Measurements from ENCODE around the gene BAHCC1. TPM values are rescaled to one million over a fixed set of nuclear protein-coding genes. Genes with fewer than 3 reads are reported as not detected.
A peak's percentile ranks its signal among the peaks of the same experiment; 100 is the strongest.

Gene BAHCC1
- total and polyA plus RNA-seq, 9 of the 15 experiments (the other 6 are each of a cell fraction or from before 2014, with no cell fraction given), result 0.14 to 26.9 (median 5.0) TPM

DNA sequence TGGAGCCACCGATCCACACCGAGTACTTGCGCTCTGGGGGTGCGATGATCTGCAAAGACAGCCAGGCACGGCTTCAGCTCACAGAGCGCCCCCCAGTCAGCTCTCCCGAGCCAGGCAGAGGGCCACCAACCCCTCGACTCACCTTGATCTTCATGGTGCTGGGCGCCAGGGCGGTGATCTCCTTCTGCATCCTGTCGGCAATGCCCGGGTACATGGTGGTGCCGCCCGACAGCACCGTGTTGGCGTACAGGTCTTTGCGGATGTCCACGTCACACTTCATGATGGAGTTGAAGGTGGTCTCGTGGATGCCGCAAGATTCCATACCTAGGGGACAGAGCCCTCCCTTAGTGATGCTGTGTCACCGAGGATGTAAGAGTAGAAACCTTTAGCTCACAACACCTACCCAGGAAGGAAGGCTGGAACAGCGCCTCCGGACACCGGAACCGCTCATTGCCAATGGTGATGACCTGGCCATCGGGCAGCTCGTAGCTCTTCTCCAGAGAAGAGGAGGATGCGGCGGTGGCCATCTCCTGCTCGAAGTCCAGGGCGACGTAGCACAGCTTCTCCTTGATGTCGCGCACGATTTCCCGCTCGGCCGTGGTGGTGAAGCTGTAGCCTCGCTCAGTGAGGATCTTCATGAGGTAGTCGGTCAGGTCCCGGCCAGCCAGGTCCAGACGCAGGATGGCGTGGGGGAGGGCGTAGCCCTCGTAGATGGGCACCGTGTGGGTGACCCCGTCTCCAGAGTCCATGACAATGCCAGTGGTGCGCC, 115.7 kb downstream of the BAHCC1 start (continued):
- TF ChIP-seq, protein P1, sequence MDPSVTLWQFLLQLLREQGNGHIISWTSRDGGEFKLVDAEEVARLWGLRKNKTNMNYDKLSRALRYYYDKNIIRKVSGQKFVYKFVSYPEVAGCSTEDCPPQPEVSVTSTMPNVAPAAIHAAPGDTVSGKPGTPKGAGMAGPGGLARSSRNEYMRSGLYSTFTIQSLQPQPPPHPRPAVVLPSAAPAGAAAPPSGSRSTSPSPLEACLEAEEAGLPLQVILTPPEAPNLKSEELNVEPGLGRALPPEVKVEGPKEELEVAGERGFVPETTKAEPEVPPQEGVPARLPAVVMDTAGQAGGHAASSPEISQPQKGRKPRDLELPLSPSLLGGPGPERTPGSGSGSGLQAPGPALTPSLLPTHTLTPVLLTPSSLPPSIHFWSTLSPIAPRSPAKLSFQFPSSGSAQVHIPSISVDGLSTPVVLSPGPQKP (CRISPR knock-in tag; IDR thresholded peaks at IDR 0.05), result no peak
- TF ChIP-seq, protein P2, sequence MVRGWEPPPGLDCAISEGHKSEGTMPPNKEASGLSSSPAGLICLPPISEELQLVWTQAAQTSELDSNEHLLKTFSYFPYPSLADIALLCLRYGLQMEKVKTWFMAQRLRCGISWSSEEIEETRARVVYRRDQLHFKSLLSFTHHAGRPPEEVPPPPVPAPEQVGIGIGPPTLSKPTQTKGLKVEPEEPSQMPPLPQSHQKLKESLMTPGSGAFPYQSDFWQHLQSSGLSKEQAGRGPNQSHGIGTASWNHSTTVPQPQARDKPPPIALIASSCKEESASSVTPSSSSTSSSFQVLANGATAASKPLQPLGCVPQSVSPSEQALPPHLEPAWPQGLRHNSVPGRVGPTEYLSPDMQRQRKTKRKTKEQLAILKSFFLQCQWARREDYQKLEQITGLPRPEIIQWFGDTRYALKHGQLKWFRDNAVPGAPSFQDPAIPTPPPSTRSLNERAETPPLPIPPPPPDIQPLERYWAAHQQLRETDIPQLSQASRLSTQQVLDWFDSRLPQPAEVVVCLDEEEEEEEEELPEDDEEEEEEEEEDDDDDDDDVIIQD (CRISPR knock-in tag; IDR thresholded peaks at IDR 0.05), result no peak
- TF ChIP-seq, protein P3, sequence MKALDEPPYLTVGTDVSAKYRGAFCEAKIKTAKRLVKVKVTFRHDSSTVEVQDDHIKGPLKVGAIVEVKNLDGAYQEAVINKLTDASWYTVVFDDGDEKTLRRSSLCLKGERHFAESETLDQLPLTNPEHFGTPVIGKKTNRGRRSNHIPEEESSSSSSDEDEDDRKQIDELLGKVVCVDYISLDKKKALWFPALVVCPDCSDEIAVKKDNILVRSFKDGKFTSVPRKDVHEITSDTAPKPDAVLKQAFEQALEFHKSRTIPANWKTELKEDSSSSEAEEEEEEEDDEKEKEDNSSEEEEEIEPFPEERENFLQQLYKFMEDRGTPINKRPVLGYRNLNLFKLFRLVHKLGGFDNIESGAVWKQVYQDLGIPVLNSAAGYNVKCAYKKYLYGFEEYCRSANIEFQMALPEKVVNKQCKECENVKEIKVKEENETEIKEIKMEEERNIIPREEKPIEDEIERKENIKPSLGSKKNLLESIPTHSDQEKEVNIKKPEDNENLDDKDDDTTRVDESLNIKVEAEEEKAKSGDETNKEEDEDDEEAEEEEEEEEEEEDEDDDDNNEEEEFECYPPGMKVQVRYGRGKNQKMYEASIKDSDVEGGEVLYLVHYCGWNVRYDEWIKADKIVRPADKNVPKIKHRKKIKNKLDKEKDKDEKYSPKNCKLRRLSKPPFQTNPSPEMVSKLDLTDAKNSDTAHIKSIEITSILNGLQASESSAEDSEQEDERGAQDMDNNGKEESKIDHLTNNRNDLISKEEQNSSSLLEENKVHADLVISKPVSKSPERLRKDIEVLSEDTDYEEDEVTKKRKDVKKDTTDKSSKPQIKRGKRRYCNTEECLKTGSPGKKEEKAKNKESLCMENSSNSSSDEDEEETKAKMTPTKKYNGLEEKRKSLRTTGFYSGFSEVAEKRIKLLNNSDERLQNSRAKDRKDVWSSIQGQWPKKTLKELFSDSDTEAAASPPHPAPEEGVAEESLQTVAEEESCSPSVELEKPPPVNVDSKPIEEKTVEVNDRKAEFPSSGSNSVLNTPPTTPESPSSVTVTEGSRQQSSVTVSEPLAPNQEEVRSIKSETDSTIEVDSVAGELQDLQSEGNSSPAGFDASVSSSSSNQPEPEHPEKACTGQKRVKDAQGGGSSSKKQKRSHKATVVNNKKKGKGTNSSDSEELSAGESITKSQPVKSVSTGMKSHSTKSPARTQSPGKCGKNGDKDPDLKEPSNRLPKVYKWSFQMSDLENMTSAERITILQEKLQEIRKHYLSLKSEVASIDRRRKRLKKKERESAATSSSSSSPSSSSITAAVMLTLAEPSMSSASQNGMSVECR (CRISPR knock-in tag; IDR thresholded peaks at IDR 0.05), result peak; percentile 72; the same call in 1 of the 2 replicates
- TF ChIP-seq ZNF282 (CRISPR knock-in tag; IDR thresholded peaks at IDR 0.05) (no peak), SP1 (CRISPR knock-in tag; IDR thresholded peaks at IDR 0.05) (peak; percentile 49; the same call in 1 of the 2 replicates), SNRNP70 (optimal IDR thresholded peaks at IDR 0.05; ENCODE audit: low read depth, low read length) (no peak), CREM (IDR thresholded peaks at IDR 0.05; ENCODE audit: low read depth) (no peak), ZNF444 (CRISPR knock-in tag; IDR thresholded peaks at IDR 0.05) (no peak), RBFOX2 (IDR thresholded peaks at IDR 0.05; ENCODE audit: low read depth, low read length) (peak; percentile 84), HDAC1 (IDR thresholded peaks at IDR 0.05) (no peak), GABPA (tag; conservative IDR thresholded peaks at IDR 0.05; ENCODE audit: low read depth) (no peak), HNRNPH1 (optimal IDR thresholded peaks at IDR 0.05; ENCODE audit: low read depth, low read length) (no peak)
- TF ChIP-seq, protein P4, sequence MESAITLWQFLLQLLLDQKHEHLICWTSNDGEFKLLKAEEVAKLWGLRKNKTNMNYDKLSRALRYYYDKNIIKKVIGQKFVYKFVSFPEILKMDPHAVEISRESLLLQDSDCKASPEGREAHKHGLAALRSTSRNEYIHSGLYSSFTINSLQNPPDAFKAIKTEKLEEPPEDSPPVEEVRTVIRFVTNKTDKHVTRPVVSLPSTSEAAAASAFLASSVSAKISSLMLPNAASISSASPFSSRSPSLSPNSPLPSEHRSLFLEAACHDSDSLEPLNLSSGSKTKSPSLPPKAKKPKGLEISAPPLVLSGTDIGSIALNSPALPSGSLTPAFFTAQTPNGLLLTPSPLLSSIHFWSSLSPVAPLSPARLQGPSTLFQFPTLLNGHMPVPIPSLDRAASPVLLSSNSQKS (CRISPR knock-in tag; IDR thresholded peaks at IDR 0.05), result no peak
- TF ChIP-seq, protein P5, sequence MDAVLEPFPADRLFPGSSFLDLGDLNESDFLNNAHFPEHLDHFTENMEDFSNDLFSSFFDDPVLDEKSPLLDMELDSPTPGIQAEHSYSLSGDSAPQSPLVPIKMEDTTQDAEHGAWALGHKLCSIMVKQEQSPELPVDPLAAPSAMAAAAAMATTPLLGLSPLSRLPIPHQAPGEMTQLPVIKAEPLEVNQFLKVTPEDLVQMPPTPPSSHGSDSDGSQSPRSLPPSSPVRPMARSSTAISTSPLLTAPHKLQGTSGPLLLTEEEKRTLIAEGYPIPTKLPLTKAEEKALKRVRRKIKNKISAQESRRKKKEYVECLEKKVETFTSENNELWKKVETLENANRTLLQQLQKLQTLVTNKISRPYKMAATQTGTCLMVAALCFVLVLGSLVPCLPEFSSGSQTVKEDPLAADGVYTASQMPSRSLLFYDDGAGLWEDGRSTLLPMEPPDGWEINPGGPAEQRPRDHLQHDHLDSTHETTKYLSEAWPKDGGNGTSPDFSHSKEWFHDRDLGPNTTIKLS (IDR thresholded peaks at IDR 0.05; ENCODE audit: borderline replicate concordance, low read depth), result no peak
- TF ChIP-seq, protein P6, sequence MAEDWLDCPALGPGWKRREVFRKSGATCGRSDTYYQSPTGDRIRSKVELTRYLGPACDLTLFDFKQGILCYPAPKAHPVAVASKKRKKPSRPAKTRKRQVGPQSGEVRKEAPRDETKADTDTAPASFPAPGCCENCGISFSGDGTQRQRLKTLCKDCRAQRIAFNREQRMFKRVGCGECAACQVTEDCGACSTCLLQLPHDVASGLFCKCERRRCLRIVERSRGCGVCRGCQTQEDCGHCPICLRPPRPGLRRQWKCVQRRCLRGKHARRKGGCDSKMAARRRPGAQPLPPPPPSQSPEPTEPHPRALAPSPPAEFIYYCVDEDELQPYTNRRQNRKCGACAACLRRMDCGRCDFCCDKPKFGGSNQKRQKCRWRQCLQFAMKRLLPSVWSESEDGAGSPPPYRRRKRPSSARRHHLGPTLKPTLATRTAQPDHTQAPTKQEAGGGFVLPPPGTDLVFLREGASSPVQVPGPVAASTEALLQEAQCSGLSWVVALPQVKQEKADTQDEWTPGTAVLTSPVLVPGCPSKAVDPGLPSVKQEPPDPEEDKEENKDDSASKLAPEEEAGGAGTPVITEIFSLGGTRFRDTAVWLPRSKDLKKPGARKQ (CRISPR knock-in tag; IDR thresholded peaks at IDR 0.05), result no peak
